Measurements from ENCODE around the gene JMJD7.
A peak's percentile ranks its signal among the peaks of the same experiment; 100 is the strongest.

Gene JMJD7

GRCh38 chr15:41827880-41828806 lies at the start of gene JMJD7:
Gene JMJD7 (plus strand): TSS chr15:41828092. CDS start chr15:41828125, 33 bp downstream.
- DNase-seq = peak; percentile 74

- no peak for DNase-seq
Observed at GRCh38 chr15:41778521-41778920, 49.4 kb upstream of the JMJD7 start.

GRCh38 chr15:41779662-41780157 lies 48.2 kb upstream of the JMJD7 start:
- DNase-seq = no peak

DNA sequence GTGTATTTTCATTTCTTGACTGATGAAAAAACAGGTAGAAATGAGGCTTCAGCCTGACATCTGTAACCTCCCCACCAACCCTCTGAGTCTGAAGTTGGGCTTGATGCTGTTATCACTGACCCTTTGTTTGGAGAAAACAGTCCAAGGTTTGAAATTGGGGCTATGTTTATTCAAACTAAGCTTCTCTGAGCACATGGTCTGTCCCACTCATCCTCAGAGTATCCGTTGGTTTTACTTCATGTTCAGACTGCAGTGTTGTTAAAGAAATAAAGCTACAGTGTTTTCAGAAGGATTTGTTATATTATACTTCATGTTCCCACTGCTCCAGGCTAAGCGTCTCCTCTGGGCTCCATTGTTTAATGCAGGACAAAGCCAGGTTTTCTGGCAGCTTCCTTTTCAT lies 47.6 kb upstream of the JMJD7 start:
- no peak for DNase-seq

DNA sequence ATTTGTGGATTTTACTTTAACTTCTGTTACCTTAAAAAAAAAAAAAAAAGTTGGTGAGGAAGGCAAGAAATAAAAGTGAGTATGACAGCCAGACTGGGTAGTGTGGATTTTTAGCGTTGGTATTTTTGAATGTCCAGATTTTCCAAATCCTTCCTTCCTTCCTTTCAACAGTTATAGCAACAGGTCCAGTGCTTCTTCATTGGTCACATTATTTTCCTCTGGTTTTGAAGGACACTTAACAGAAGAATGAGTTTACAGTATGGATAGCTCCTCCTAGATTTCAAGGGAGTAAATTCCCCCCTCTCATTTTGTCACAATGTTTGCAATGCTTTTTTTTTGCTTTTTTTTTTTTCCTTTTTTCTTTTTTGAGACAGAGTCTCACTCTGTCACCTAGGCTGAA lies 47.2 kb upstream of the JMJD7 start:
- DNase-seq = no peak

- DNase-seq = no peak
Observed at GRCh38 chr15:41782371-41783282, 45.3 kb upstream of the JMJD7 start.

DNA sequence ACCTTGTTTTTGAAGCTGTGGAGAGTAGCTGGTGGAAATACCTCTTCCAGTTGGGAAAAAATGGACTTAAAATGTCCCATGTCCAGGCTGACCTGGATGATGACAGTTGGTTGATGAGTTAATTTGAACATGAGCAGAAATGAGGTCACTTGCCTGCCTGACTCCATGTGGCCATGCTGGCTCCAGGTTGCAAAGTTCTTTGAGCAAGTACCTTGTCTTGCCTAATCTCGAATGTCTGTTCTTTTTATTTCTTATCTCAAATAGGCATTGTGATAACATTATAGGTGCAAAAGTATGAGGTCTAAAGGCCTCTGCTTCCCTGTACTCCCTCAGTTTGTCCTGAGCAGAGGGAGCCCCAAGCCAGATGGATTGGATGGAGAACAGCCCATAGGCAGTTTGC lies 44.6 kb upstream of the JMJD7 start:
- no peak for DNase-seq

DNA sequence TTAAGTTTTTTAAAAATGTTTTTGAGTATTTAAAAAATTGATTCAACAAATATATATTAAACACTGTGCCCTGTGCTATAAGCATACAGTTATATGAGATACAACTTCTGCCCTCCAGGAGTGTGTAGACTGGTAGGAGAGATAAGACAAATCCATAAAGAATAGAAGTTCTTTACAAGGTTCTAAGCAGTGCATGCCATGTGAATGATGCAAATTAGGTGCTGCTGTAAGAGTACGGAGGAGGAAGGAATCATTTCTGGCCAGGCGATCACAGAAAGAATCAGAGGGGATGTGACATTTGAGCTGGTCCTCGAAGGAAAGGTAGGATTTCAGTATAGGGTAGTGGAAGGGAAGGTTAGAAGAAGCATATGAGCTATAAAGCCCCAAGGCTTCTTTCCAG lies 39.6 kb upstream of the JMJD7 start:
- no peak for DNase-seq

- DNase-seq = no peak
Observed at GRCh38 chr15:41789236-41789635, 38.7 kb upstream of the JMJD7 start.

DNA sequence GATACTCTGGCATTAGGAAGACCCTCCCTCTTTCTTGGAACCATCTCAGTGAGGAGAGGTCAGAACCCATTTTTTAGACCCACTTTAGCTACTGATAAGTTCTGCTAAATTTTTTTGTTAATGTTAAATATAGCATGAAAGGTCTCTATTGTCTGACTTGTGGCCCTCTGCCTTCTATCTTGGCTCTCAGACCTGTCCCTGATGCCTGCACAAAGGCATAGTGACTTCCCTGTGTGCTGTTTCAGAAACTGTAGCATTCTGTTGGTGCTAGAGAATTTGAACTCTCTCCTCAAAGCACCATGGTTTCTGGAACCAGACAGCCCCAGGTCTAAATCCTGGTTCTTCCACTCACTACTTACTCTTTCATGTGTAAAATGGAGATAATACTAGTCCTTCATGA lies 38.2 kb upstream of the JMJD7 start:
- no peak for DNase-seq

GRCh38 chr15:41790169-41790568 lies 37.7 kb upstream of the JMJD7 start:
- no peak for DNase-seq

DNA sequence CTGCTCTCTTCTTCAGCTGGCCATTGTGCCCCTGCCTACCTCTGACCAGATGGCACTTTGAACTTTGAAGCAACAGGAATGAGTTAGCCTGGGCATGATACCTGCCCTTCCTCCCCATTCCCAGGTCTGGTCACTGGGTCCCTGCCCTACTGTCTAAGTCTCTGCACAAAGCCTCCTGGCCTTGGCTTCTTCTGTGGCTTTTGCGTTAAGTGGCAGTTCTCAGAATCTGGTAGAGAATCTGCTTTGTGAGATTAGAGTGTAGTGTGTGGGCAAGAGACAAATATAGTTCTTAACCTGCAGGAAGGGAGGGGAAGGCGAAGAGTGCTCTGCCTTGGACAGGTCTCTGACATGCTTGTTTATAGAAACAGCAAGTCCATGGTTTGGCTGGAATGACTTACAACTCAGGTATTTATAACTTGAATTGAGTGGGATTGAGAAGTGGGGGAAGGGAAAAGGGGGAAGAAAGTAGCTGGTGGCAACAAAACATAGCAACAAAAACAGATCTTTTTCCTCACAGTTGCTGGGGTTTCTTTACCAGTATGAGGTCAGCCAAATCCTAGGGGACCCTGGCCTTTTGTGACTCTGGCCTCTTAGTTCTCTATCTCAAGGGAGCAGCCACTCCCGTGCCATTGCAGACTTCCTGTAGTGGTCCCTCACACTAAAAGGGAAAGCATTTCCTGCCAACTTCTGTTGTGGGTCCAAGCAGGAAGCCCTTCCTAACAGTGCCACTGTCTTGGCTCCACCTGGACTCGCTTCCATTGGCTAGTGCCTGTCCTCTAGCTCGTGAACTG lies 36.9 kb upstream of the JMJD7 start:
- DNase-seq = no peak

DNA sequence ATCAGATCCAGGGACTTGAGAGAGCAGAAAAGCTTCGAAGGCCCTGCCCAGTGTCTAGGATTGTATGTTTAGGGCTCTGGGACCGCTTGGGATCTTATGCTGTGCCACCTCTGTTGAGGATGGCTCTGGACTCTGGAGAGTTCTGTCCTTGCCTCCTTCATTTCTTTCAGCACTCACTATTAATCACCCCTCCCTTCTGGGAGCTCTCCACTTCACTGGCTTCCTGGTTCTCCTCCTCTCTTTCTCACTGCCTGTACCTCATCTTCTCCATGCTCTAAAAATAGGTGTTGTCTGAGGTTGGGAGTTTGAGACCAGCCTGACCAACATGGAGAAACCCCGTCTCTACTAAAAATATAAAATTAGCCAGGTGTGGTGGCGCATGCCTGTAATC lies 36.4 kb upstream of the JMJD7 start:
- DNase-seq = no peak

DNA sequence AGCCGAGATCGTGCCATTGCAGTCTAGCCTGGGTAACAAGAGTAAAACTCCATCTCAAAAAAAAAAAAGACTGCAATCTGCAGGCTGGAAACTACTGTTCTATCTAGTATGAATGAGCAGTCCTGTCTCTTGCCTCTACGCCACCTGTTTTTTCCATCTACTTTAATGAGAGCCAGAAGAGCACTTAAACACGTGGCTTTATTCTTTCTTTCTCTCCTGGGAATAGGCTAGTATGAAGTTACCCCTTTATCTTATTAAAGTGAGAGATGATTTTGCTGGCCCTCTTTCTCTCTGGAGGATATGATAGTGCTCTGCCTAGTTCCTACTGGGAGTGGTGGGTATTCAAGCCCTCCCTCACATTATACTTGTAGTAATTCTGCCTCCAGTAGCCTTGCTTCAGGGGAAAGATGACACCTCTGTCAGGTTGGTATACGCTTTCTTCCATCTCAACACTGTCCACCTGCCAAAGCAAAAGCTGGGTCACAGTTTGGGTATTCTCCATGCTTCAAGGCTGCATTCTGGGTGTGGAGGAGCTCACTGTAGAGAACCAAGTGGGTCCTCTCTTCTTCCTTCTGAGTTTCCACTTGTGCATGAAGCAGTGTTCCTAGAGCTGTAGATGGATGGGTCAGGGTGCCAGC lies 35.8 kb upstream of the JMJD7 start:
- DNase-seq = no peak

GRCh38 chr15:41794081-41794480 lies 33.8 kb upstream of the JMJD7 start:
- DNase-seq = no peak

DNA sequence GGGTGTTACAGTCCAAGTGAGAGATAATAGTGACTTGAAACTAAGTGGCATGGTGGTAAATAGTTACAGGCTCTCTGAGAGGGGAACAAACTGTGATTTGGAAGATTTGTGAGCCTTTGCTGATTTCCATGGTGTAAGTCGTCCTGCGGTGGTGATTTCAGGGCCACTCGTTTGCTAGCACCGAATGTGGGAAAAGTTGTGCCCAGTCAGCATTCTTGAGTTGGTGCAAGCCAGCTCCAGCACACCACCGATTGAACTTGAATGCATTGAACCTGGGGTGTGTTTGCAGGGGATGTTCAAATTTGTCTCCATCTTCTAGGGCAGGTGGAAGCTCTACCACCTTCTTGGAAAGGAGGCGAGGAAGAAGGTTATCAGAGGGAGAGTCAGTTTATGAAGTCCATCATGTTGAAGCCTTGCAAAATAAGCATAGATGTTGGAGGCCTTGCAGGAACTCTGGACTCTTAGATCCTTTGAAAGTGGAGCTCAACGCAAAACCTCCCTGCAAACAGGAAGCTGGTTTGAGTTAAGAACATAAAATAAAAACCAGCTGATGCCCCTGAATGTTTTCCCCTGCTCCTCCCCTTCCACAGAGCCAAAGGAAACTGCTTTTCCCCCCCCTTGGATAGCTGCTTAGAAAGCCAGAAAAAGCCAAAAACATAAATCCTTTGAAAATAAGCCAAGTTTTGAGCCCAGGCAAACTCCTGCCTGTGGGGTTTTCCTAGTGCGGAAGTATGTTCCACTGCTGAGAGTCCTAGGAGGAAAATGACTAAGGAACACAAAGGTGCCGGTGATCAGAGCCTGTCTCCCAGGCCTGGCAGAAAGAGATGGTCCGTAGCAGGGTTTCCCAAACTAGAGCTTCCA lies 31.7 kb upstream of the JMJD7 start:
- no peak for DNase-seq

GRCh38 chr15:41797201-41797944 lies 30.5 kb upstream of the JMJD7 start:
- no peak for DNase-seq

DNA sequence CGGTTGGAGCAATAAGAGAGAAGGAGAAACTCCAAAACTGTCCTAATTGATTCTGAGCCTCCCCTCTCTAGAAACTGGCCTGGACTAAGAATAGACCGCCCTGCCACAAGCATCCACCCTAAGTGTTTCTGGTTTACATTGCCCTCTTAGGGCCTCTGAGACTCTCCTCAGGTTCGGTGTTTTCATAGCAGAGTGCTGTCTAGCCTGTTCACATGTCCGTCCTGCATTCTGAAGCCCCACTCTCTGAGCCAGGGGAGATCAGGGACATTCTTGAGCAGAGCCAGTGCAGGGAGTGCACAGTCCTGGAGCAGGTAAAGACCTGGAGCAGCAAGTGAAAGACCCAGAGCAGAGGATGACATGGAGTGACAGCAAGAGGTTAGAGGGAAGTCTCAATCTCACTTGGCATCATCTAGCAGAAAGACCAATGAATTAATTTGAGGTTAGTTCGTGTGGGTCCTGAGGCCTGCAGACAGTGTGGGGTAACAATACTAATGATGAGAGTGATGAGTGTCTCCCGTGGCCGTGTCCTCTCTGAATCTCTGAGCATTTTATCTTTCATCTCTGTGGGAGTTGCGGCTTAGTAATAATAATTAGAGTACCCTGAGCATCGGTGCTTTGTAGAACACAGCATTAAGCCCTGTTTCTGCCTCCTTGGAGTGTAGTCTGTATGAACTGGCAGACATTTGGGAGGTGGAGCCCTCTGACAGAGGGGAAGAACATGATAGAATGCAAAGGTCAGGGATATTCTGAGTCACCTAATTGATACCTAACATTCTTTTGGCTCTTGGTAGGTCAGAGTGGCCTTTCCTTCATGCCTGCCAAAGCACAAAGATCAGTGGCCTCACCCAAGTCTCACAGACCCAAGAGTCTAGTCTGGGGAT lies 29.0 kb upstream of the JMJD7 start:
- DNase-seq = no peak

GRCh38 chr15:41799488-41799805 lies 28.4 kb upstream of the JMJD7 start:
- no peak for DNase-seq

DNA sequence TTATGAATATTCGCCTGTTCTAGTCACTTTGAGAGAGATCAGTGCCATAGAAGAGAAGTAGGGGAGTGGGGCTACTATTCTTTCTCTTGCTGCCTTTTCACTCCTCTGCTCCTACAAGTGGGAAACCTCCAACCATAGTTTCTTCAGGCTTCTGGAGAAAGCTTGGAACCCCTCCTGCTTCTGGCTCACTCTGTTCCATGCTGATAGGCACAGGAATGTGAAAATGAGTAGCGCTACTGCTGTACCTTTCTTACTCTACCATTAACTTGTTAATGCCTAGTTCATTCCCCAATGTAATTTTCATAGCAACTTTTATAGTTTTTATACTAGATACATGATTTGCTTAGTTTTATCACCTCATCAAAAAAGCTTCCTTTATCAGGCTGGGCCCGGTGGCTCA lies 26.7 kb upstream of the JMJD7 start:
- DNase-seq = no peak
